ENCODE results near the gene SLC5A6. TPM values are rescaled to one million over a fixed set of nuclear protein-coding genes. Genes with fewer than 3 reads are reported as not detected.

SLC5A6 gene
- polyA plus RNA-seq, 3 donors: 46.6 to 56.2 (median 48.8) TPM

Other genes starting within 250 kb of the SLC5A6 start
- gene MAPRE3, start 241.6 kb downstream of the SLC5A6 start, polyA plus RNA-seq (ENCODE audit: insufficient read length in 3 of 3): 10 to 100 TPM; 12.9 to 17.5 (median 14.3) TPM
- 10 to 100 TPM; 62.3 to 68.9 (median 66.7) TPM for gene TMEM214, start 179.3 kb downstream of the SLC5A6 start, polyA plus RNA-seq (ENCODE audit: insufficient read length in 3 of 3)
- gene AGBL5, start 160.6 kb downstream of the SLC5A6 start, polyA plus RNA-seq (ENCODE audit: insufficient read length in 3 of 3): 10 to 100 TPM; 67.1 to 68.4 (median 67.5) TPM
- gene OST4, start 140.6 kb downstream of the SLC5A6 start, polyA plus RNA-seq (ENCODE audit: insufficient read length in 3 of 3): 100 to 1,000 TPM; 228 to 288 (median 247) TPM
- 100 to 1,000 TPM in 2 of 3 donors, 10 to 100 TPM in 1; 70.9 to 135 (median 102) TPM for gene EMILIN1, start 133.7 kb downstream of the SLC5A6 start, polyA plus RNA-seq (ENCODE audit: insufficient read length in 3 of 3)
- gene KHK, start 125.5 kb downstream of the SLC5A6 start, polyA plus RNA-seq (ENCODE audit: insufficient read length in 3 of 3): 10 to 100 TPM; 57.6 to 62.8 (median 60.6) TPM
- gene CGREF1, start 93.1 kb downstream of the SLC5A6 start, polyA plus RNA-seq (ENCODE audit: insufficient read length in 3 of 3): 1 to 10 TPM; 5.7 to 8.1 (median 7.5) TPM
- gene ABHD1, start 88.5 kb downstream of the SLC5A6 start, polyA plus RNA-seq (ENCODE audit: insufficient read length in 3 of 3): 1 to 10 TPM; 1.3 to 2.5 (median 1.4) TPM
- gene PREB, start 77.6 kb downstream of the SLC5A6 start, polyA plus RNA-seq (ENCODE audit: insufficient read length in 3 of 3): 10 to 100 TPM; 49.2 to 59.0 (median 51.6) TPM
- not detected for gene PRR30, start 72.9 kb downstream of the SLC5A6 start, polyA plus RNA-seq (ENCODE audit: insufficient read length in 3 of 3)
- gene TCF23, start 63.3 kb downstream of the SLC5A6 start, polyA plus RNA-seq (ENCODE audit: insufficient read length in 3 of 3): under 1 TPM; 0.50 to 0.66 (median 0.55) TPM
- gene ATRAID, start 227 bp downstream of the SLC5A6 start, polyA plus RNA-seq (ENCODE audit: insufficient read length in 3 of 3): 100 to 1,000 TPM; 158 to 166 (median 164) TPM
- gene CAD, start 5.1 kb upstream of the SLC5A6 start, polyA plus RNA-seq (ENCODE audit: insufficient read length in 3 of 3): 10 to 100 TPM; 58.5 to 59.9 (median 58.9) TPM
- gene SLC30A3, start 50.8 kb upstream of the SLC5A6 start, polyA plus RNA-seq (ENCODE audit: insufficient read length in 3 of 3): 10 to 100 TPM in 2 of 3 donors, 1 to 10 TPM in 1; 7.6 to 13.2 (median 10.8) TPM
- 1 to 10 TPM in 2 of 3 donors, under 1 TPM in 1; 0.60 to 2.6 (median 1.4) TPM for gene DNAJC5G, start 63.2 kb upstream of the SLC5A6 start, polyA plus RNA-seq (ENCODE audit: insufficient read length in 3 of 3)
- gene TRIM54, start 70.2 kb upstream of the SLC5A6 start, polyA plus RNA-seq (ENCODE audit: insufficient read length in 3 of 3): 1 to 10 TPM; 4.4 to 8.2 (median 7.6) TPM
- gene UCN, start 96.2 kb upstream of the SLC5A6 start, polyA plus RNA-seq (ENCODE audit: insufficient read length in 3 of 3): 1 to 10 TPM in 2 of 3 donors, under 1 TPM in 1; 0.62 to 1.6 (median 1.0) TPM
- 10 to 100 TPM; 72.3 to 89.1 (median 88.3) TPM for gene MPV17, start 110.8 kb upstream of the SLC5A6 start, polyA plus RNA-seq (ENCODE audit: insufficient read length in 3 of 3)
- gene GTF3C2, start 144.5 kb upstream of the SLC5A6 start, polyA plus RNA-seq (ENCODE audit: insufficient read length in 3 of 3): 10 to 100 TPM; 69.1 to 80.2 (median 79.8) TPM
- gene EIF2B4, start 158.1 kb upstream of the SLC5A6 start, polyA plus RNA-seq (ENCODE audit: insufficient read length in 3 of 3): 10 to 100 TPM; 52.5 to 55.1 (median 53.0) TPM
- gene SNX17, start 158.3 kb upstream of the SLC5A6 start, polyA plus RNA-seq (ENCODE audit: insufficient read length in 3 of 3): 100 to 1,000 TPM; 108 to 121 (median 109) TPM
- gene ZNF513, start 168.5 kb upstream of the SLC5A6 start, polyA plus RNA-seq (ENCODE audit: insufficient read length in 3 of 3): 10 to 100 TPM; 23.7 to 27.3 (median 24.6) TPM
- 100 to 1,000 TPM in 1 of 3 donors, 10 to 100 TPM in 2; 91.2 to 107 (median 96.4) TPM for gene PPM1G, start 197.3 kb upstream of the SLC5A6 start, polyA plus RNA-seq (ENCODE audit: insufficient read length in 3 of 3)
- 100 to 1,000 TPM; 128 to 141 (median 133) TPM for gene NRBP1, start 216.4 kb upstream of the SLC5A6 start, polyA plus RNA-seq (ENCODE audit: insufficient read length in 3 of 3)
- 10 to 100 TPM in 1 of 3 donors, 1 to 10 TPM in 2; 6.1 to 10.6 (median 9.5) TPM for gene KRTCAP3, start 230.1 kb upstream of the SLC5A6 start, polyA plus RNA-seq (ENCODE audit: insufficient read length in 3 of 3)

Measured in renal pelvis (tissue), 3 donors.